Measurements from ENCODE around the gene CAPN2.

The CAPN2 gene

DNA sequence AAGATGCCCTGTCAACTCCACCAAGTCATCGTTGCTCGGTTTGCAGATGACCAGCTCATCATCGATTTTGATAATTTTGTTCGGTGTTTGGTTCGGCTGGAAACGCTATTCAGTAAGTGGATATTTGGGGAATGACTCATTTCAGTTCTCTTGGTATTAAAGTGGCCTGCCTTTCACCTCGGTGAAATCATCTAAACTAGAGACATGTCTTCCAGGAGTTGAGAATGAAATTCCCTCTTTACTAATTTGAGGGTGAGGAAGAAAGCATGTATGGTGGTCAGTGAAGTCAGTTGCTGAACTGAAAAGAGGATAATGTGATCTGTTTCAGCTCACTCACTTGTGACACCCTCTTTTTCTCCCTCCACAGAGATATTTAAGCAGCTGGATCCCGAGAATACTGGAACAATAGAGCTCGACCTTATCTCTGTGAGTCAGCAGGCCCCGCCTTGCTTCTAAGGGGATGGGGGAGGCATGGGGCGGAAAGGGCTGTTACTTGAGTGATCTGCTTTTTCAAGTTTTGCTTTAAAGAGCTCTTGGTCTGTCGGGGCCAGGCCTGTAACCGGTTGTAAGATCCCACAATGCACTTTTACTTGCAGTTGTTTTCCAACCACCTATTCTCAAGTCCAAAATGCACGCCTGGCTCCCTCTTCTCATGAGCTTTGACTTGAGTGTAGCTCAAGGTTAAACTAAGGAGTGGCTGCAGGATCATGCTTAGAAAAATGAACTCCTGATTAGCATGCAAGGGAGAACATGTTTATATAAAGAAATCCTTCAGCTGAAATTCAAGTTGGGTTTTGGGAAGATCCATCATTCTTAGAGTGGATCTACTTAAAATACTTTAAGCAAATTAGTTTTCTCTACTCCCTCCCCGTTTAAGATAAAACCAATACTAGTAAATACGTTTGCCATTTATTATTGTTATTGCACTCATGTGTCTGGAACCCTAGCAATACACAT lies 59.8 kb downstream of the CAPN2 start:
- peaks cover 84% of the 10 kb centered on the region for H3K36me3 ChIP-seq
- no peak overlapping the region for H3K27ac ChIP-seq
- H3K4me3 ChIP-seq: no peak overlapping the region
- TF ChIP-seq Cebpa-rat (IDR thresholded peaks at IDR 0.05): no peak
- H3K4me2 ChIP-seq: no peak overlapping the region
- peaks cover 6% of the 10 kb centered on the region; the same call in 1 of the 2 replicates for H3K9me3 ChIP-seq
- H3K4me1 ChIP-seq: peaks cover 9% of the 10 kb centered on the region; the same call in 1 of the 2 replicates
- H3K9ac ChIP-seq: no peak overlapping the region
- H3K27me3 ChIP-seq: no peaks in the 10 kb centered on the region
- H4K20me1 ChIP-seq: no peaks in the 10 kb centered on the region

DNA sequence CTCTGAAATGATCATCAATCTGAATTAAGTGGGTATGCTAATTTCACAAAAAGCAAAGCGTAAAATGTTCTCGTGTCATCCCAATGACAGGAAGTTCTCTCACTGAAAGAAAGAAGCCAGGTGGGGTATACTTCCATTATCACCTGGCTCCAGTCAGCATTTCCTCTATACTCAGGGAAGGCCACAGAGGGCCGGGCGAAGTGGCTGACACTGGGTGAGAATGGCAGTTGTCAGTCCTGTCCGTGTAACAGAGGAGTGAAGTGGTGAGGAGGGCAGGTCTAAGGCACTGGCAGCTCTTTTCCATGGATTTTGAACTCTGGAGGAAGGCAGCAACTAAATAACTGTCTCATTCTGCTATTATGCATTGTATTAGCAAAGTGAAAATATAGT lies 60.4 kb downstream of the CAPN2 start:
- Histone ChIP-seq H3K27ac (no peak overlapping the region), H3K4me2 (no peak overlapping the region), H4K20me1 (no peaks in the 10 kb centered on the region), H3K4me3 (no peak overlapping the region), H3K9ac (no peak overlapping the region), H3K4me1 (peaks cover 9% of the 10 kb centered on the region; the same call in 1 of the 2 replicates), H3K9me3 (peaks cover 6% of the 10 kb centered on the region; the same call in 1 of the 2 replicates), H3K27me3 (no peaks in the 10 kb centered on the region), H3K36me3 (peaks cover 90% of the 10 kb centered on the region)
- no peak for TF ChIP-seq Cebpa-rat (IDR thresholded peaks at IDR 0.05)

DNA sequence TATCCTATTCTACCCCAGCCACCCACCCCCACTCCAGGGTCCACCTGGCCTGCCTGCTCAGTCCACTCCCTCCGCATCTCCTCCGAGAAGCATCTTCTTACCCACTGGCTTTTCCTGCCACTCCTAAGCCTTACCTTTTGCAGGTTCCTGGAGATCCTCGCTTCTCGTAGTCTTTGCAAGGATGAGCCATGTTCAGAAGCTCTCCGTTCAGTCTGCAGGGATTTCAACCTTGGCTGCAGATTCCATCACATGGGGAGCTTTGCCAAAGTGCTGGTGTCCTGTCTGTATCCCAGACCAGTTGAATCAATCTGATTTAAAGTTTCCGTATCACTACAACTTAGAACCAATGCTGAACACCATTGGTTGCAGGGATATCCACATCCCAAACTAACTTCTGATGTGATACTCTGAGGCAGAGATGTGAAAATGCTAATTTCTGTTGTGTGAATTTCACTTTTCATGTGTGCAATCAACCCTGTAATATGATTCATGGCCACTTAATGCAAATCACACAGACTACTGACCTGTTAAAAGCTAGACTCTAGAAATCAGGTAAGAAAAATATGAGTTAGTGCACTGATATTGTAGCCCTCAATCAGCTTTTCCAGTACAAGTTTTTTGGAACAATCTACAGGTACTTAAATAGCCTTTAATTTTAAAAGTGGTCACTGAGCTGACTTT lies 61.9 kb downstream of the CAPN2 start:
- Histone ChIP-seq H3K4me1 (peaks cover 9% of the 10 kb centered on the region; the same call in 1 of the 2 replicates), H3K36me3 (peaks cover 99% of the 10 kb centered on the region), H4K20me1 (no peaks in the 10 kb centered on the region), H3K27me3 (no peaks in the 10 kb centered on the region), H3K9me3 (peaks cover under 1% of the 10 kb centered on the region; the same call in 1 of the 2 replicates), H3K27ac (no peak overlapping the region), H3K4me3 (no peak overlapping the region), H3K9ac (no peak overlapping the region), H3K4me2 (no peak overlapping the region)
- TF ChIP-seq Cebpa-rat (IDR thresholded peaks at IDR 0.05): no peak

DNA sequence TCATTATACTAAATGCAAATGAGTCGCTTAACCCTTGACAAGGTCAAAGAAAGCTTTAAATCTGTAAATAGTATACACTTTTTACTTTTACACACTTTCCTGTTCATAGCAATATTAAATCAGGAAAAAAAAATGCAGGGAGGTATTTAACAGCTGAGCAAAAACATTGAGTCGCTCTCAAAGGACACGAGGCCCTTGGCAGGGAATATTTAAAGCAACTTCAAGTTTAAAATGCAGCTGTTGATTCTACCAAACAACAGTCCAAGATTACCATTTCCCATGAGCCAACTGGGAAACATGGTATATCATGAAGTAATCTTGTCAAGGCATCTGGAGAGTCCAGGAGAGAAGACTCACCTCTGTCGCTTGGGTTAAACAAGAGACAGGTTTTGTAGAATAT lies 62.7 kb downstream of the CAPN2 start:
- TF ChIP-seq Cebpa-rat (IDR thresholded peaks at IDR 0.05): no peak
- Histone ChIP-seq H3K27me3 (no peaks in the 10 kb centered on the region), H3K9ac (no peak overlapping the region), H3K4me3 (no peak overlapping the region), H3K4me1 (peaks cover 9% of the 10 kb centered on the region; the same call in 1 of the 2 replicates), H3K9me3 (no peaks in the 10 kb centered on the region), H4K20me1 (no peaks in the 10 kb centered on the region), H3K36me3 (peaks cover 99% of the 10 kb centered on the region), H3K27ac (no peak overlapping the region), H3K4me2 (no peak overlapping the region)

DNA sequence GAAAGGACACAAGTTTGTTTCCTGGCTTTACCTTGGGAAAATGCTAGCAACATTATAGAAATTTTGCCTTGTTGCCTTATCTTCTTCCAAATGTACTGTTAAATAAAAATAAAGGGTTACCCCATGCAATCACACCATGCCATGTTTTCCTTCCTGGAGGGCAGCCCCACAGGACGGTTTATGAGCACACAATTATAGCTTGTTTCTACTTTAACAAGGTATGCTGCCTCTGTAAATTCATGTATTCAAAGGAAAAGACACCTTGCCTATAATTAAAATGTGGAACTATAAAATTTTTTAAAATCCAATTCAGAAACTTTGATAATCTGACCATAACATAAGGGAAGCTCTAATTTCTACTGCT lies 63.4 kb downstream of the CAPN2 start:
- Histone ChIP-seq H3K4me1 (peaks cover 5% of the 10 kb centered on the region; the same call in 1 of the 2 replicates), H3K36me3 (peaks cover 99% of the 10 kb centered on the region), H3K4me2 (no peak overlapping the region), H3K4me3 (no peak overlapping the region), H3K9me3 (no peaks in the 10 kb centered on the region), H3K9ac (no peak overlapping the region), H3K27ac (no peak overlapping the region), H4K20me1 (no peaks in the 10 kb centered on the region), H3K27me3 (no peaks in the 10 kb centered on the region)
- no peak for TF ChIP-seq Cebpa-rat (IDR thresholded peaks at IDR 0.05)

DNA sequence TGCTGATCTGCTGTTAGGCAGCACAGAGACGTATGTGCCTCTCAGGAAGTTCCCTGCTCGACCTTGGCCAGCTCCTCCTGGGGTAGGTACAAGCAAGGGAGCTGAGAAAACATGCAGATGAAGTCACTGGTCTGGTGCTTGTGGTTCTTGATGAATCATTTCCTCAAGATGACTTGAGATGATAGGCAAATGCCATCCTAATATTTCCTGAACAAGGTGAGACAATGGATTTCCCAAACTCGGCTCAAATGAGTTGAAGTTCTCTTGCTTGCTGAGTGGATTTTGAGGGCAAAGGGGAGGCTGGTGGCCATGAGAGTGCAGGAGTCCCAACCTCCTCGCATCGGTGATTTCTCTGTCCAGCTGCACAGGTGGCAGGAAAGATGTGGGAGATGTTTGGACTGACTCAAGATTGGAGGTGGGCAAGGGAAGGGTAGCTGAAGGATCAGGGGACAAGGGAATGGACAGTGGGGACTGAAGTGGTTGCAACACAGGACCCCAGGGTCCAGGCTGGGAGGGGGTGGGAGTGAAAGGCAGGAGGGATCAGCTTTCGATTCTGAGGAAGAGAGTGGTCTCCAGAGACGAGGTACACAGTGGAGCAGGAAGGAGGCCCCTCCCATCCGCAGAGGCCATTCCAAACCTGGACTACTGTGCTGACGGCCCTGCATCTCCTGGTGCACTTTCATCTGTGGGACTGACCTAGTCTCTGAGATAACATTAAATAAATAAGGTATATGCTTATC lies 63.9 kb downstream of the CAPN2 start:
- Histone ChIP-seq H3K4me3 (no peak overlapping the region), H3K36me3 (peaks cover 99% of the 10 kb centered on the region), H3K9me3 (no peaks in the 10 kb centered on the region), H3K27ac (no peak overlapping the region), H3K27me3 (no peaks in the 10 kb centered on the region), H3K9ac (no peak overlapping the region), H3K4me2 (no peak overlapping the region), H4K20me1 (no peaks in the 10 kb centered on the region), H3K4me1 (no peaks in the 10 kb centered on the region)
- no peak for TF ChIP-seq Cebpa-rat (IDR thresholded peaks at IDR 0.05)

DNA sequence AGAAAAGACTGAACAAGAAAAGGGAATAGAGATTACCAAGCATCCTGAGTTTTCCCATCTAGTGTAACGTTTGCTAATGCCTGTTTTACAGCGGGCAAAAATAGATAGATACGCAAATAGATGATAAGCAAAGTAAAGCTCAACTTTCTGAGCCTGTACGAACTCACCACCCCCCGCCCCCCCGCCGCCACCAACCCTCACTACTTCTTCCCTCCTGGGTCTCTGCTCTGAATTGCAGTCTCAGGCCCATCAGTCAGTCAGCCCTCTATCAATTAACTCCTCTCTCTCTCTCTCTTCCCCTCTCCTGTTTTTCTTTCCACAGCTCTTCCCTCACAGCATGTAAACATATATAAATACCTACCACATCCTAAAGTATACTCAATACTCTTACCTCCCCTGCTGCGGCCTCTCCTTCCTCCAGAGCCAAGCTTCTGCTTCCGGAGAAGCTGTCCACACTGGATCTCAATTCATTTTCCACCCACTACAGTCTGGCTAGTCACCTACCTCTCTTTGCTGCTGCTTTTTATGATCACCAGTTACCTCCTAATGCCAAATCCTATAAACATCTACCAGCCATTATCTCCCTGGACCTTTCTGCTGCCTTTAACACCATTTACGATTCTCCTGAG lies 64.6 kb downstream of the CAPN2 start:
- no peaks in the 10 kb centered on the region for H3K27me3 ChIP-seq
- no peak overlapping the region for H3K4me2 ChIP-seq
- no peaks in the 10 kb centered on the region for H3K9me3 ChIP-seq
- no peak for TF ChIP-seq Cebpa-rat (IDR thresholded peaks at IDR 0.05)
- no peak overlapping the region for H3K27ac ChIP-seq
- no peak overlapping the region for H3K4me3 ChIP-seq
- no peak overlapping the region for H3K9ac ChIP-seq
- no peaks in the 10 kb centered on the region for H3K4me1 ChIP-seq
- no peaks in the 10 kb centered on the region for H4K20me1 ChIP-seq
- peaks cover 93% of the 10 kb centered on the region for H3K36me3 ChIP-seq

DNA sequence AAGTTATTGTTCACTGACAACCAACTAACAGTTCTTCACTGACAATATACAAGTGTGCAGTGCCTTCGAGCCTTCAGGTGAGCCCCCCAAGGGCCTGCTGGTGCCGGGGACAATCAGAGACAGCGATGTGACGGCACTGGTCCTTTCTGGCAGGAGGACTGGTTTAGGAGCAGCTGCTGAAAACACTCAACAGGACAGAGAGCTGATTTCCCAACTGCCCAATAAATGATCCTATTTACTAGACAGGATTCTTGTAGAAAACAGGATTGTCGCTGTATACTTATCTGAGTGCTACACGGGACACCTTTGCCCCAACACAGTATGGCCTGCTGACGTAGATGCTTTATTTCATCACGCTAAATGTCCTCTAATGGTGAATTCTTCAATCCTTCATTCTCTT lies 68.0 kb downstream of the CAPN2 start:
- H3K9ac ChIP-seq: no peak overlapping the region
- no peaks in the 10 kb centered on the region for H4K20me1 ChIP-seq
- no peak overlapping the region for H3K27ac ChIP-seq
- H3K4me1 ChIP-seq: no peaks in the 10 kb centered on the region
- no peak overlapping the region for H3K4me2 ChIP-seq
- no peak overlapping the region for H3K4me3 ChIP-seq
- no peaks in the 10 kb centered on the region for H3K27me3 ChIP-seq
- TF ChIP-seq Cebpa-rat (IDR thresholded peaks at IDR 0.05): no peak
- no peaks in the 10 kb centered on the region for H3K9me3 ChIP-seq
- H3K36me3 ChIP-seq: peaks cover 87% of the 10 kb centered on the region

DNA sequence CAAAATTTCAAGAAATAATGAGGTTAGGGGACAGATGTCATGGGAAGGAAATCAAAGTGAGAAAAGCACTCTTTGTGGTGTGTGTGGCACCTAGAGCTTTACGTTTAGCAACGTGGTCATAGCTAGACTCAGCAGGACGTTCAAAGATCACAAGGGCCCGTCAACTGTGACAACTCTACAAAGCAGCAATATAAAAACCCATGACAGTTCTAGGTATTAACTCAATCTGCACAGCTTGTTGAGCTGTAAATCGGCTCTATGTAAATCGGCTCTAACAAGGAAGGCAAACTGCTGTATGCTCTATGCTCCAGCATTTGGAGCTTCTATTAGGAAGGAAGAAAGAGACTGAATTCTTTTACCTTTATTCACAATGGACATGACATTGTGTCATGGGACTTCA lies 68.6 kb downstream of the CAPN2 start:
- Histone ChIP-seq H3K27ac (no peak overlapping the region), H3K4me3 (no peak overlapping the region), H3K4me2 (no peak overlapping the region), H3K9me3 (no peaks in the 10 kb centered on the region), H3K9ac (no peak overlapping the region), H3K27me3 (no peaks in the 10 kb centered on the region), H3K36me3 (peaks cover 87% of the 10 kb centered on the region), H4K20me1 (no peaks in the 10 kb centered on the region), H3K4me1 (no peaks in the 10 kb centered on the region)
- TF ChIP-seq Cebpa-rat (IDR thresholded peaks at IDR 0.05): no peak

All from BLaER1 (cell line).